Activated CD4-positive, CD25-positive, alpha-beta regulatory T cell treated with anti-CD3 and anti-CD28 coated beads, Interleukin-2, amount 50 U/mL, for 72 hours (primary cell): ENCODE measurements around the gene MESP2.

ENCODE experiments used
- DNase-seq: peaks from one replicate; pipeline ENCODE4 v3.0.0; 2021

MESP2 gene

GRCh38 chr15:89776274-89777072 is at the start of gene MESP2:
Gene MESP2 (plus strand): TSS chr15:89776332. CDS start chr15:89776358, 26 bp downstream.
- DNase-seq, result peak; percentile 73

GRCh38 chr15:89728254-89728653 is 47.9 kb upstream of the MESP2 start:
- no peak for DNase-seq

GRCh38 chr15:89731275-89731674 is 44.9 kb upstream of the MESP2 start:
- no peak for DNase-seq

GRCh38 chr15:89732451-89733172 is 43.5 kb upstream of the MESP2 start:
- no peak for DNase-seq

GRCh38 chr15:89735773-89736172 is 40.4 kb upstream of the MESP2 start:
- DNase-seq, result no peak

GRCh38 chr15:89740137-89740536 is 36.0 kb upstream of the MESP2 start:
- peak; percentile 49 for DNase-seq

- no peak for DNase-seq
These were observed 33.1 kb upstream of the MESP2 start for GRCh38 chr15:89743011-89743410.

GRCh38 chr15:89743594-89743993 is 32.5 kb upstream of the MESP2 start:
- DNase-seq, result no peak

- no peak for DNase-seq
These were observed 31.0 kb upstream of the MESP2 start for GRCh38 chr15:89745131-89745530.

GRCh38 chr15:89745768-89746167 is 30.4 kb upstream of the MESP2 start:
- no peak for DNase-seq

- DNase-seq, result no peak
These were observed 29.7 kb upstream of the MESP2 start for GRCh38 chr15:89746386-89746780.

- no peak for DNase-seq
These were observed 28.1 kb upstream of the MESP2 start for GRCh38 chr15:89747708-89748682.

- DNase-seq, result no peak
These were observed 27.1 kb upstream of the MESP2 start for GRCh38 chr15:89749054-89749453.

GRCh38 chr15:89749526-89749925 is 26.6 kb upstream of the MESP2 start:
- no peak for DNase-seq

- no peak for DNase-seq
These were observed 26.1 kb upstream of the MESP2 start for GRCh38 chr15:89749951-89750559.

GRCh38 chr15:89750560-89751542 is 25.3 kb upstream of the MESP2 start, which contains the start of gene MESP1:
Gene MESP1 (minus strand): TSS chr15:89751249. CDS start chr15:89751231, 18 bp downstream.
- DNase-seq, result peak; percentile 91

- no peak for DNase-seq
These were observed 24.4 kb upstream of the MESP2 start for GRCh38 chr15:89751748-89752147.

- DNase-seq, result no peak
These were observed 22.3 kb upstream of the MESP2 start for GRCh38 chr15:89753855-89754254.

- no peak for DNase-seq
These were observed 21.6 kb upstream of the MESP2 start for GRCh38 chr15:89754361-89755154.

GRCh38 chr15:89755701-89756100 is 20.4 kb upstream of the MESP2 start:
- DNase-seq, result no peak
